PC-3 (cell line): ENCODE data around the gene CAPZB. TPM values are rescaled to one million over a fixed set of nuclear protein-coding genes. Genes with fewer than 3 reads are reported as not detected.

Experiments used
- ATAC-seq: fragments of 200-7000 bp; cut with Tn5 transposase; 2 replicates; pipeline ENCODE4 v1.9.1; 2020; ENCODE audit warnings: mild to moderate bottlenecking, moderate library complexity
- BruUV-seq: library from RNA; stranded (reverse); fragments of 400-500 nt; replicated peaks from 2 replicates; lab custom pipeline; 2021; lab: Mats Ljungman, UMichigan
- CTCF ChIA-PET: fragments of 300-600 bp; sonication (Branson Sonifier 250); formaldehyde crosslinking; loops from one replicate; lab custom pipeline; 2022; ENCODE audit warnings: antibody characterized with exemption; lab: Charles Lee
- POLR2A ChIA-PET: fragments of 300-600 bp; sonication (Branson Sonifier 250); formaldehyde crosslinking; loops from one replicate; lab custom pipeline; 2022; ENCODE audit warnings: antibody characterized with exemption; ENCODE audit not compliant: unreplicated experiment; lab: Charles Lee
- DNase-seq: peaks from one replicate; pipeline ENCODE4 v3.0.0-alpha.2; 2015
- H2AFZ ChIP-seq: fragments of 300-600 bp; sonication (generic); 2 replicates; pipeline ENCODE4 v1.6.0; 2016; ENCODE audit warnings: antibody characterized with exemption, low read length
- H3F3A ChIP-seq: fragments of 300-600 bp; sonication (generic); one replicate; pipeline ENCODE4 v1.6.0; 2017; ENCODE audit warnings: antibody characterized with exemption, low read length, control low read depth, mild to moderate bottlenecking; ENCODE audit not compliant: unreplicated experiment
- H3K27ac ChIP-seq: fragments of 300-600 bp; sonication (generic); 2 replicates; pipeline ENCODE4 v1.5.1; 2016; ENCODE audit warnings: mild to moderate bottlenecking, low read length
- H3K27me3 ChIP-seq: fragments of 300-600 bp; sonication (generic); 2 replicates; pipeline ENCODE4 v1.6.1; 2016; ENCODE audit warnings: low read length, mixed read lengths
- H3K36me3 ChIP-seq: fragments of 300-600 bp; sonication (generic); 2 replicates; pipeline ENCODE4 v1.6.1; 2016; ENCODE audit warnings: low read depth, mixed run types, low read length, mixed read lengths
- H3K4me1 ChIP-seq: fragments of 300-600 bp; sonication (generic); 2 replicates; pipeline ENCODE4 v1.5.1; 2016; ENCODE audit warnings: low read length; ENCODE audit not compliant: insufficient read depth
- H3K4me2 ChIP-seq: fragments of 300-600 bp; sonication (generic); 2 replicates; pipeline ENCODE4 v1.6.0; 2016; ENCODE audit warnings: low read length
- H3K4me3 ChIP-seq: fragments of 300-600 bp; sonication (generic); 2 replicates; pipeline ENCODE4 v1.5.1; 2016; ENCODE audit warnings: mild to moderate bottlenecking, low read length, mixed read lengths
- H3K79me2 ChIP-seq: fragments of 300-600 bp; sonication (generic); 2 replicates; pipeline ENCODE4 v1.6.1; 2017; ENCODE audit warnings: low read length, mixed read lengths
- H3K9ac ChIP-seq: fragments of 300-600 bp; sonication (generic); 2 replicates; pipeline ENCODE4 v1.6.0; 2016; ENCODE audit warnings: mild to moderate bottlenecking, low read length
- H3K9me2 ChIP-seq: fragments of 300-600 bp; sonication (generic); replicated peaks from 2 replicates; pipeline ENCODE4 v1.6.1; 2016; ENCODE audit warnings: mixed run types, low read length, mixed read lengths
- H3K9me3 ChIP-seq: fragments of 300-600 bp; sonication (generic); 2 replicates; pipeline ENCODE4 v1.6.1; 2016; ENCODE audit warnings: low read length, mixed read lengths
- H4K20me1 ChIP-seq: fragments of 300-600 bp; sonication (generic); 2 replicates; pipeline ENCODE4 v1.6.1; 2016; ENCODE audit warnings: low read length, mixed read lengths
- EZH2 ChIP-seq: fragments of 300-600 bp; sonication (generic); IDR thresholded peaks from one replicate; pipeline ENCODE4 v1.6.1; 2017; ENCODE audit warnings: antibody characterized with exemption, mild to moderate bottlenecking, low read length; ENCODE audit not compliant: unreplicated experiment
- EZH2phosphoT487 ChIP-seq: fragments of 300-600 bp; sonication (generic); IDR thresholded peaks from 2 replicates; pipeline ENCODE4 v1.6.1; 2018; ENCODE audit warnings: mild to moderate bottlenecking, antibody characterized with exemption, low read length, borderline replicate concordance
- intact Hi-C: fragments of 100-400 bp; cut with micrococcal nuclease; formaldehyde crosslinking; loops from 2 replicates; pipeline ENCODE4 v1.9.0; 2023
- total RNA-seq: library from RNA; depleted of rRNA; stranded (reverse); fragments of >200 nt; gene quantifications from 2 replicates; pipeline ENCODE4 v1.2.3, GENCODE V29; 2014
- TF ChIP-seq, protein P1 (sequence below): fragments of 300-600 bp; sonication (generic); conservative IDR thresholded peaks from 2 replicates; pipeline ENCODE4 v1.5.1; 2017; ENCODE audit warnings: antibody characterized with exemption, low read depth, mild to moderate bottlenecking, low read length

CAPZB gene
- total RNA-seq, 1 experiment from 2014 or later = 86.7 TPM

DNA sequence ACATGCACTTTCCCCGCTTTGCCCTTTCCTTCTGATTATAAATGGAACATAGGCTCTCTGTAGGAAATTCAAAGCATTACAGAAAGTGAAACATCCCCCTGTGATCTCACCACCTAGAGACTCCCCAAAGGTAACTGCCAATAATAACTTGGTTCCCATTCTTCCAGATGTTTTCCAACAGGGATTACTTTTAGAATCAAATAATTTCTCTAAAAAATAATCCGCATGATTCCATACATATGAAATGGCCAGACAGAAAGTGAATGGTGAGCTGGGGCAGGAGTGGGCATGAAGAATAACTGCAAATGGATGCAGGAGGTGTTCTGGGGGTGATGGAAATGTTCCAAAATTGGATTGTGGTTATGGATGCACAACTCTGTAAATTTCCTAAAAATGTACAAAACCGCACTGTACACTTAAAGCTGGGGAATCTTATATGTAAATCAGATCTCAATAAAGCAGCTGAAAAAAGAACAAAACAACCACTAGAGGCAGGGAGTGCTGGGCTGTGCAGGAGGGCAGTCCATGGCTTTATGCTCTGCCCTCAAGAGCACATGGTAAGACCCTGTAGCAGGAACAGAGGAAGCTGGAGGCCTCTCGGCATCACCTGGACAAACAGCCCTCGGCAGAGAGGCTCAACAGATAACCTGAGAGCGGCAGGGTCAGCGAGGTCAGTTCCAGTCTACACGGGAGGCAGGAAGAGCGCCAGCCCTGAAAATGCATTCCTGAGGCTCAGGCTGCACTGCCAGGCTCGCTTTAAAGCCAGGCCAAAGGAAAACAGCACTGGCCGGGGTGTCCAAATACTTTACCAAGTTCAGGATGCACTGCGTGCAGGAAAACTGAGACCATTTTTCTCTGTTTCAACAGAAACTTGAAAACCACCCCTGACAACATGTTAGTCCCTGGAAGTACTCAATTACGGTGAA is 39.7 kb downstream of the CAPZB start:
- Histone ChIP-seq H3F3A (no peaks in the 10 kb centered on the region), H3K36me3 (no peaks in the 10 kb centered on the region), H4K20me1 (peaks cover 33% of the 10 kb centered on the region), H3K27ac (no peak overlapping the region), H3K4me3 (no peak overlapping the region), H3K4me1 (peaks cover 42% of the 10 kb centered on the region), H3K9ac (no peak overlapping the region), H3K9me2 (no peaks in the 10 kb centered on the region), H3K4me2 (no peak overlapping the region), H3K79me2 (peaks cover 96% of the 10 kb centered on the region), H3K9me3 (no peaks in the 10 kb centered on the region), H3K27me3 (no peaks in the 10 kb centered on the region), H2AFZ (no peak overlapping the region)
- POLR2A ChIA-PET = no interaction called here
- CTCF ChIA-PET = no interaction called here
- ATAC-seq = peak; percentile 25; the same call in 1 of the 2 replicates
- DNase-seq = no peak
- intact Hi-C loops = no loop called here
- no peak for TF ChIP-seq EZH2phosphoT487
- TF ChIP-seq, protein P1, sequence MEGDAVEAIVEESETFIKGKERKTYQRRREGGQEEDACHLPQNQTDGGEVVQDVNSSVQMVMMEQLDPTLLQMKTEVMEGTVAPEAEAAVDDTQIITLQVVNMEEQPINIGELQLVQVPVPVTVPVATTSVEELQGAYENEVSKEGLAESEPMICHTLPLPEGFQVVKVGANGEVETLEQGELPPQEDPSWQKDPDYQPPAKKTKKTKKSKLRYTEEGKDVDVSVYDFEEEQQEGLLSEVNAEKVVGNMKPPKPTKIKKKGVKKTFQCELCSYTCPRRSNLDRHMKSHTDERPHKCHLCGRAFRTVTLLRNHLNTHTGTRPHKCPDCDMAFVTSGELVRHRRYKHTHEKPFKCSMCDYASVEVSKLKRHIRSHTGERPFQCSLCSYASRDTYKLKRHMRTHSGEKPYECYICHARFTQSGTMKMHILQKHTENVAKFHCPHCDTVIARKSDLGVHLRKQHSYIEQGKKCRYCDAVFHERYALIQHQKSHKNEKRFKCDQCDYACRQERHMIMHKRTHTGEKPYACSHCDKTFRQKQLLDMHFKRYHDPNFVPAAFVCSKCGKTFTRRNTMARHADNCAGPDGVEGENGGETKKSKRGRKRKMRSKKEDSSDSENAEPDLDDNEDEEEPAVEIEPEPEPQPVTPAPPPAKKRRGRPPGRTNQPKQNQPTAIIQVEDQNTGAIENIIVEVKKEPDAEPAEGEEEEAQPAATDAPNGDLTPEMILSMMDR = peak; percentile 36; the same call in 1 of the 2 replicates
- no TSS peak for BruUV-seq

GRCh38 chr1:19444296-19445021 is 40.9 kb downstream of the CAPZB start:
- DNase-seq (no peak), ATAC-seq (no peak)
- intact Hi-C loops = no loop called here
- Histone ChIP-seq H3K27ac (no peak overlapping the region), H3K36me3 (0 out of 2 replicates have a peak, but pooled peaks cover 3% of the 10 kb centered on the region), H3K27me3 (no peaks in the 10 kb centered on the region), H3K9me2 (no peaks in the 10 kb centered on the region), H2AFZ (no peak overlapping the region), H3K4me1 (peaks cover 39% of the 10 kb centered on the region), H3K79me2 (peaks cover 95% of the 10 kb centered on the region), H3K4me2 (no peak overlapping the region), H3K4me3 (no peak overlapping the region), H4K20me1 (peaks cover 32% of the 10 kb centered on the region), H3K9ac (no peak overlapping the region), H3K9me3 (no peaks in the 10 kb centered on the region), H3F3A (peaks cover 4% of the 10 kb centered on the region)
- CTCF ChIA-PET = no interaction called here
- POLR2A ChIA-PET = no interaction called here
- BruUV-seq = no TSS peak
- TF ChIP-seq EZH2 (no peak), EZH2phosphoT487 (no peak)
- TF ChIP-seq, protein P1 = no peak
